ENCODE measurements around the gene CCDC148. TPM values are rescaled to one million over a fixed set of nuclear protein-coding genes. Genes with fewer than 3 reads are reported as not detected.

The CCDC148 gene
- total RNA-seq, 1 donor, result 0.72 TPM

- no peak for DNase-seq (ENCODE audit: low read depth)
These were observed 321.5 kb downstream of the CCDC148 start for GRCh38 chr2:158135096-158135495.

GRCh38 chr2:158134655-158135054 is 321.9 kb downstream of the CCDC148 start:
- no peak for TF ChIP-seq CTCF (IDR thresholded peaks at IDR 0.05; ENCODE audit: insufficient read depth, low read length)
- DNase-seq (ENCODE audit: low read depth), result no peak
- no peak overlapping the region for H3K4me3 ChIP-seq (ENCODE audit: low read depth, low read length)

More at GRCh38 chr2:158135096-158135495, 321.5 kb downstream of the CCDC148 start:
- no peak overlapping the region for H3K4me3 ChIP-seq (ENCODE audit: low read depth, low read length)
- no peak for TF ChIP-seq CTCF (IDR thresholded peaks at IDR 0.05; ENCODE audit: insufficient read depth, low read length)

GRCh38 chr2:158134055-158134454 is 322.5 kb downstream of the CCDC148 start:
- no peak for DNase-seq (ENCODE audit: low read depth)
- no peak overlapping the region for H3K4me3 ChIP-seq (ENCODE audit: low read depth, low read length)
- no peak for TF ChIP-seq CTCF (IDR thresholded peaks at IDR 0.05; ENCODE audit: insufficient read depth, low read length)

GRCh38 chr2:158131919-158132566 is 324.5 kb downstream of the CCDC148 start:
- DNase-seq (ENCODE audit: low read depth), result no peak
- H3K4me3 ChIP-seq (ENCODE audit: low read depth, low read length), result no peak overlapping the region
- TF ChIP-seq CTCF (IDR thresholded peaks at IDR 0.05; ENCODE audit: insufficient read depth, low read length), result no peak

- no peak overlapping the region for H3K4me3 ChIP-seq (ENCODE audit: low read depth, low read length)
These were observed 325.1 kb downstream of the CCDC148 start for GRCh38 chr2:158131483-158131912.

GRCh38 chr2:158130832-158131473 is 325.6 kb downstream of the CCDC148 start:
- no peak overlapping the region for H3K4me3 ChIP-seq (ENCODE audit: low read depth, low read length)
- TF ChIP-seq CTCF (IDR thresholded peaks at IDR 0.05; ENCODE audit: insufficient read depth, low read length), result no peak
- DNase-seq (ENCODE audit: low read depth), result no peak

More at GRCh38 chr2:158131483-158131912, 325.1 kb downstream of the CCDC148 start:
- no peak for DNase-seq (ENCODE audit: low read depth)
- no peak for TF ChIP-seq CTCF (IDR thresholded peaks at IDR 0.05; ENCODE audit: insufficient read depth, low read length)

Measured in fibroblast of the aortic adventitia (primary cell).